Measurements from ENCODE around the gene PTPRN2.
"Not testable (repeated sequence)": the region's sequence is repeated elsewhere in the genome, so short reads cannot be mapped to it uniquely, and the experiment has no call there.

PTPRN2 gene

GRCh38 chr7:158355456-158356065 lies 232.1 kb downstream of the PTPRN2 start:
- TF ChIP-seq, protein P1, sequence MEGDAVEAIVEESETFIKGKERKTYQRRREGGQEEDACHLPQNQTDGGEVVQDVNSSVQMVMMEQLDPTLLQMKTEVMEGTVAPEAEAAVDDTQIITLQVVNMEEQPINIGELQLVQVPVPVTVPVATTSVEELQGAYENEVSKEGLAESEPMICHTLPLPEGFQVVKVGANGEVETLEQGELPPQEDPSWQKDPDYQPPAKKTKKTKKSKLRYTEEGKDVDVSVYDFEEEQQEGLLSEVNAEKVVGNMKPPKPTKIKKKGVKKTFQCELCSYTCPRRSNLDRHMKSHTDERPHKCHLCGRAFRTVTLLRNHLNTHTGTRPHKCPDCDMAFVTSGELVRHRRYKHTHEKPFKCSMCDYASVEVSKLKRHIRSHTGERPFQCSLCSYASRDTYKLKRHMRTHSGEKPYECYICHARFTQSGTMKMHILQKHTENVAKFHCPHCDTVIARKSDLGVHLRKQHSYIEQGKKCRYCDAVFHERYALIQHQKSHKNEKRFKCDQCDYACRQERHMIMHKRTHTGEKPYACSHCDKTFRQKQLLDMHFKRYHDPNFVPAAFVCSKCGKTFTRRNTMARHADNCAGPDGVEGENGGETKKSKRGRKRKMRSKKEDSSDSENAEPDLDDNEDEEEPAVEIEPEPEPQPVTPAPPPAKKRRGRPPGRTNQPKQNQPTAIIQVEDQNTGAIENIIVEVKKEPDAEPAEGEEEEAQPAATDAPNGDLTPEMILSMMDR (IDR thresholded peaks at IDR 0.05; ENCODE audit: borderline replicate concordance, insufficient read depth, low read depth, low read length) = no peak
- no peak overlapping the region for H3K4me3 ChIP-seq (ENCODE audit: low read depth, low read length)

DNA sequence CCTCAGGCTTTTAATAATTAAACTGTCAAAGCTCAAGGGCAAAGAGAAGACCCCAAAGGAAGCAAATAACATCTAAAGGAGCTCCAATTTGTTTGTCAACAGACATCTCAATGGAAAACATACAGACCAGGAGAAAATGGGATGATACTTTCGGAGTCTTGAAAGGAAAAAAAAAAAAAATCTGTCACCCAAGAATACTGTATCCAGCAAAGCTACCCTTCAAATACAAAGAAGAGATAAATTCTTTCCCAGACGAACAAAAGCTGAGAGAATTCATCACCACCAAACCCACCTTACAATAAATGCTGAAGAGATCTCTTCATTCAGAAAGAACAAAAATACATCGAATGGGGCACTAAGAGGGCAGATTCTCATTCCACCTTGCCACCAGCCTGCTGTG lies 232.8 kb downstream of the PTPRN2 start:
- TF ChIP-seq, protein P1 (IDR thresholded peaks at IDR 0.05; ENCODE audit: borderline replicate concordance, insufficient read depth, low read depth, low read length) = no peak
- no peak overlapping the region for H3K4me3 ChIP-seq (ENCODE audit: low read depth, low read length)

DNA sequence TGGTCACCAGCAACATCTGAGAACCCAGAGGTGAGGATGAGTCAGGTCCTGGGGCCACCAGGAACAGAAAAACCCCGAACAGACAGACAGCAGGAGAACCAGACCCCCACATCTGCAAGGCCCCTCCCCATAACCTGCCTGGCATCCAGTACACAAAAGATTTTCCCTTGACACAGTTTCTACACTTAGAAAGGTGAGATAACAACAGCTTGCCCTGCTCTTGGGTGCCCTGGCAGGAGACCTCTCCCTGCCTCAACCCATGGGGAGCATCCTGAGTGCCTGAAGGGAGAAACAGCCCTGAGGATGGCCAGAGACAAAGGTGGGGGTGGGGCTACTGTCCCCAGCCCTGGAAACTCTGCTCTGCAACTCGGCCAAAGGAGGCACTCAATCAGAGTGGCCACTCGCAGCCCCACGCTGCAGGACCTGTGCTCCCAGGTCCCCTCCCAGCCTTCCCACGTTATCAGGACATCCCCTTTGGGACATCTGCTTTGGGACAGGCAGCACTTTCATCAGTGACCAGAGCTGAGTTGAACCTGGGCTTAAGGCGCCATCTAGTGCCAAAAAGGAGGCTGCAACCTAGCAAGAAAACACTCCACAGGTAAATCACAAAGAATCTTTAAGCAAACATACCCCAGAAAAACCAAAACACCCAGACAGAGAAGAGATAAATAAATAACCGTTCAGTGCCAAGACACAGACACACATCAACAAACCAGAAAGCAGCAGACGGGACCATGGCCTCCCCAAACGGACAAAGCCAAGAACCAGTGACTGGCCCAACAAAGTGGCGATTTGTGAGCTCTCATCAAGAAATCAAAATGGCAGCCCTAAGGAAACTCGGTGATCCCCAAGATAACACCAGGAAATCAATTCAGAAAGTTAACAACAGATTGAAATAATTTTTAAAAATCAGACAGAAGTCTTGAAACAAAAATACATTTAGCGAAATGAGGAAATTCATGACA lies 233.7 kb downstream of the PTPRN2 start:
- H3K4me3 ChIP-seq (ENCODE audit: low read depth, low read length) = no peak overlapping the region
- TF ChIP-seq, protein P1 (IDR thresholded peaks at IDR 0.05; ENCODE audit: borderline replicate concordance, insufficient read depth, low read depth, low read length) = 0 out of 2 replicates have a peak, but pooled peaks have one; percentile 22

- not testable (repeated sequence) for H3K4me3 ChIP-seq (ENCODE audit: low read depth, low read length)
These were observed 235.5 kb downstream of the PTPRN2 start for GRCh38 chr7:158351899-158352729.

GRCh38 chr7:158351481-158351880 lies 236.1 kb downstream of the PTPRN2 start:
- TF ChIP-seq, protein P1 (IDR thresholded peaks at IDR 0.05; ENCODE audit: borderline replicate concordance, insufficient read depth, low read depth, low read length) = no peak
- H3K4me3 ChIP-seq (ENCODE audit: low read depth, low read length) = no peak overlapping the region

DNA sequence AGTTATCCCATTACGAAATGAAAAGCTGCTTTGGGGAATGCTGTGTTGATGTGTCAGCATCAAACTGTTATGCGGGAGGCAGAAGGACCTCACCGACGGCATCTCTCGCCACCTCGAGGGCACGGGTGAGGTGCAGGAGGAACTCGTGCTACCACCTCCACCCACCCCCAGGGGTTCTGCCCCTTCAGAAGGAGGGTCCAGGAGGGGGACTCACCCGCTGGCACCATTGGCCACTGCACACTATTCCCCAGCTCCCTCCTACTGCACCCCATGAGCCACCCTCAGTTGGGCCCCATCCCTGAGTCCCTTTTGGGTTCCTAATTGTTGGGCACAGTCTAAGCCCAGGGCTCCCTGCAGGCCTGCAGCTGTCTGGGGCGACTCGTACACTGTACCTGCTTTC lies 236.6 kb downstream of the PTPRN2 start:
- no peak overlapping the region for H3K4me3 ChIP-seq (ENCODE audit: low read depth, low read length)

More for the DNA sequence above, 236.6 kb downstream of the PTPRN2 start:
- TF ChIP-seq, protein P1 (IDR thresholded peaks at IDR 0.05; ENCODE audit: borderline replicate concordance, insufficient read depth, low read depth, low read length) = no peak
